ENCODE data around the gene COL8A1. TPM values are rescaled to one million over a fixed set of nuclear protein-coding genes. Genes with fewer than 3 reads are reported as not detected.

The COL8A1 gene
- total and polyA plus RNA-seq, 5 donors from 2014 or later, result not detected

DNA sequence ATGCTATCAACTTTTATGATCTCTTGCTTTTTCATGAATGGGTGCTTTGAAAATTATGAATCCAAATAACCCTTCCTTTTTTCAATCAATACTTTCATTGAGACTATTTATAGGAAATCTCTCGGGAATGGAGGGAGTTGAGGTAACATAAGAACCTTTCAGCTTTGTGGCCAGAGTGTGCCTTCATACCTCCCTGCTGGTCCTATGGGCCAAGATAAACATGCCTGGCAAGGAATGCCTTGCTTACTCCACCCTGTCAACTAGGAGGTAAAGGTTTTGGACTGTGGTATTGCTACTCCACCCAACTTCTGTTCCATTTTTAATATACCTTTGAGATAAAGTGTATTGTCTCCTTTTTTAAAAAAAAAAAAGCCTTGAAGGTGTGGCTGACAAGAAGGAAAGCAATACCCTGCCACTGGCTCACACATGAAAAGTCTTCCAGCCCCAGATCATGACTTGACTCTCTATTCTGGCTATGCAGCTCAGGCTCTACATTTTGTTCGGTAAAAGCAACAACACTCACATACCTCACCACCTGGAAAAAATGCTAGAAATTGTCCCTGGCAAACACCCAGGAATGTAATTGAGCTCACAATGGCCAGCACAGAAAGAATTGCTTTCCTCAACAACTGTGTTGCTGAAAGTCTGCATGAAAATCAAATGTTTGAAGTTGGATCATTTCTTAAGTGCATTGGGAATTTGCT lies 35.8 kb downstream of the COL8A1 start:
- Mint-ChIP-seq H3K4me3 (no peak overlapping the region), H3K9me3 (peaks cover 0 to 4% (median 0%) of the 10 kb centered on the region in 7 donors), H3K27ac (no peak overlapping the region), H3K36me3 (no peaks in the 10 kb centered on the region), H3K4me1 (no peaks in the 10 kb centered on the region), H3K27me3 (peaks cover 8% of the 10 kb centered on the region)
- H3K27me3 ChIP-seq (ENCODE audit: control insufficient read depth, insufficient read depth, low read length), result no peaks in the 10 kb centered on the region
- H3K9me3 ChIP-seq (ENCODE audit: control insufficient read depth in 2 of 2, low read length in 2 of 2), result no peaks in the 10 kb centered on the region
- H3K27ac ChIP-seq (ENCODE audit: insufficient read depth, low read length, poor library complexity, severe bottlenecking), result no peak overlapping the region
- DNase-seq (no peak), ATAC-seq (ENCODE audit: low read depth in 2 of 2) (no peak)
- H3K36me3 ChIP-seq (ENCODE audit: control insufficient read depth, insufficient read depth, low read length), result no peaks in the 10 kb centered on the region
- H3K4me3 ChIP-seq (ENCODE audit: low read depth, low read length), result no peak overlapping the region
- no peaks in the 10 kb centered on the region for H3K4me1 ChIP-seq (ENCODE audit: control insufficient read depth, insufficient read depth, low read length, poor library complexity, severe bottlenecking)

DNA sequence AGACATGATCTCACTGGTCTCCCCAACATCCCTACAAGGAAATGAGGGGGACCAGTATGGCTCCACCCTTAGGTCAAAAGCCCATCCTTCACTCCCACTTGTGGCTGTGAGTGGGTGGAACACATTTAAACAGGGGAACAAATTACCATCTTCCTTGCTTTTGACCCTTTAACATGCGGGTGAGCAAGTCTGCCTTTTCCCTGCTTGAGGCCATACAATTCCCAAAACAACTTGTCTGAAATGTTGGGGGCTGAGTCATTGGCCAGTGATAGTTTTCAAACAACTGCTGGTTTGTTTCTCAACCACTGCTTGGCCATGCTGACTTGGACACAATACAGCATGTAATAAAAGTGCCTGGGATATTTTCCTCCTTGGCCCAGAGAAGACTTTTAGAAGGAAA lies 39.6 kb downstream of the COL8A1 start:
- Mint-ChIP-seq H3K4me1 (no peaks in the 10 kb centered on the region), H3K27me3 (no peaks in the 10 kb centered on the region), H3K4me3 (no peak overlapping the region), H3K27ac (no peak overlapping the region), H3K9me3 (peaks cover 0 to 3% (median 0%) of the 10 kb centered on the region in 7 donors), H3K36me3 (no peaks in the 10 kb centered on the region)
- no peak overlapping the region for H3K27ac ChIP-seq (ENCODE audit: insufficient read depth, low read length, poor library complexity, severe bottlenecking)
- DNase-seq (no peak), ATAC-seq (ENCODE audit: low read depth in 2 of 2) (no peak)
- no peaks in the 10 kb centered on the region for H3K36me3 ChIP-seq (ENCODE audit: control insufficient read depth, insufficient read depth, low read length)
- H3K4me1 ChIP-seq (ENCODE audit: control insufficient read depth, insufficient read depth, low read length, poor library complexity, severe bottlenecking), result no peaks in the 10 kb centered on the region
- H3K9me3 ChIP-seq (ENCODE audit: control insufficient read depth in 2 of 2, low read length in 2 of 2), result no peaks in the 10 kb centered on the region
- H3K4me3 ChIP-seq (ENCODE audit: low read depth, low read length), result no peak overlapping the region
- H3K27me3 ChIP-seq (ENCODE audit: control insufficient read depth, insufficient read depth, low read length), result no peaks in the 10 kb centered on the region

DNA sequence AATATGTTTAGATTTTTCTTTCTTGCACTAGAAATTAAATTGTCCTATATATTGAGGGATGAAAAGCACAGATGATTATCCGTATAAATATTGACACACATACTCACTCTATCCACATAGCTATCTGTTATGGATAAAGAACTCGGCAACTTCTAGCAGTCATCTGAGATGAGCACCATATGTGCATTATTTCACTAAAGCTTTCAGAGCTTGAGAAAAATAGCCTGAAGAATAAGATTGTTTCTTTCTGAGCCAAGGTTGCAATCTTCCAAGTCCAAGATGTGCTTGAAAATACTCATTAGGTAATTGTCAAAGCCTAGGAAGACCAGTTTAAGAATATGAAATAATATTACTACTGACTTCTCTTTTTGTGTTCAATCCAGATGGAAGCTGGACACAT lies 40.5 kb downstream of the COL8A1 start:
- Histone ChIP-seq H3K27ac (ENCODE audit: insufficient read depth, low read length, poor library complexity, severe bottlenecking) (no peak overlapping the region), H3K27me3 (ENCODE audit: control insufficient read depth, insufficient read depth, low read length) (no peaks in the 10 kb centered on the region), H3K36me3 (ENCODE audit: control insufficient read depth, insufficient read depth, low read length) (no peaks in the 10 kb centered on the region), H3K4me1 (ENCODE audit: control insufficient read depth, insufficient read depth, low read length, poor library complexity, severe bottlenecking) (no peaks in the 10 kb centered on the region), H3K9me3 (ENCODE audit: control insufficient read depth in 2 of 2, low read length in 2 of 2) (no peaks in the 10 kb centered on the region), H3K4me3 (ENCODE audit: low read depth, low read length) (no peak overlapping the region)
- Mint-ChIP-seq H3K27me3 (no peaks in the 10 kb centered on the region), H3K36me3 (no peaks in the 10 kb centered on the region), H3K4me1 (no peaks in the 10 kb centered on the region), H3K9me3 (peaks cover 0 to 3% (median 0%) of the 10 kb centered on the region in 7 donors), H3K27ac (no peak overlapping the region), H3K4me3 (no peak overlapping the region)
- ATAC-seq (ENCODE audit: low read depth in 2 of 2) (no peak), DNase-seq (no peak)

DNA sequence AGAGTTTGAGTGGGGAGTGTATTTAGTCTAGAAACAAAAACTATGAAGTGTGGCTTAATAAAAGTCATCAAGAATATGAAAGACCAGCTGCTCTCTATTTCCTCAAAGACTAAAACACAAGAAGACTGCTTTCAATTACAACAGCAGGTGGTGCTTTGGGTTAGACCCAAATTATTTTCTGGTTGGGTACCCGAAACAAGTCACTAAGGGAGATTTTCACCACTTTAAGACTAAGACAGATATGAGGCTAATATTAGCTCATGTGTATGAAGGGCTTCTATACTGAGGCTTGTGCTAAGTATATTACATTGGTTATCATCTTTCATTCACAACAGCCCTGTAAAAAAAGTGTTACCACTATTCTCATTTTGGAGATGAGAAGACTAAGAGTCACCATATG lies 43.1 kb downstream of the COL8A1 start:
- Histone ChIP-seq H3K4me1 (ENCODE audit: control insufficient read depth, insufficient read depth, low read length, poor library complexity, severe bottlenecking) (no peaks in the 10 kb centered on the region), H3K4me3 (ENCODE audit: low read depth, low read length) (no peak overlapping the region), H3K27ac (ENCODE audit: insufficient read depth, low read length, poor library complexity, severe bottlenecking) (no peak overlapping the region), H3K9me3 (ENCODE audit: control insufficient read depth in 2 of 2, low read length in 2 of 2) (no peaks in the 10 kb centered on the region), H3K36me3 (ENCODE audit: control insufficient read depth, insufficient read depth, low read length) (no peaks in the 10 kb centered on the region), H3K27me3 (ENCODE audit: control insufficient read depth, insufficient read depth, low read length) (no peaks in the 10 kb centered on the region)
- Mint-ChIP-seq H3K36me3 (no peaks in the 10 kb centered on the region), H3K9me3 (peaks cover 0 to 3% (median 0%) of the 10 kb centered on the region in 7 donors), H3K4me3 (no peak overlapping the region), H3K4me1 (no peaks in the 10 kb centered on the region), H3K27me3 (peaks cover 4% of the 10 kb centered on the region), H3K27ac (no peak overlapping the region)
- ATAC-seq (ENCODE audit: low read depth in 2 of 2), result no peak
- DNase-seq, result no peak

DNA sequence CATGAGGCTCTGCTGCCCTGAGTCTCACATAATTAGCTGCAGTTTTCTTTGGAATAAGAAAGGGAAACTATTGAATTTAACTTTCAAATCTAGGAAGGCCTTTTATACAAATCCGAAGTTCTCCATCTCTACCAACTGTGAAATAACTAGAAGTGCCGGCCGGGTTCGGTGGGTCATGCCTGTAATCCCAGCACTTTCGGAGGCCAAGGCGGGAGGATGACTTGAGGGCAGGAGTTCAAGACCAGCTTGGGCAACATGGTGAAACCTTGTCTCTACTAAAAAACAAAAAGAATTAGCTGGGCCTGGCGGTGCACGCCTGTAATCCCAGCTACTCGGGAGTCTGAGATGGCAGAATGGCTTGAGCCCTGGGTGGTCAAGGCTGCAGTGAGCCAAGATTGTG lies 43.6 kb downstream of the COL8A1 start:
- Mint-ChIP-seq H3K9me3 (peaks cover 0 to 3% (median 0%) of the 10 kb centered on the region in 7 donors), H3K4me1 (no peaks in the 10 kb centered on the region), H3K27me3 (peaks cover 4% of the 10 kb centered on the region), H3K36me3 (no peaks in the 10 kb centered on the region), H3K27ac (no peak overlapping the region), H3K4me3 (no peak overlapping the region)
- H3K9me3 ChIP-seq (ENCODE audit: control insufficient read depth in 2 of 2, low read length in 2 of 2), result no peaks in the 10 kb centered on the region
- DNase-seq, result no peak
- no peaks in the 10 kb centered on the region for H3K36me3 ChIP-seq (ENCODE audit: control insufficient read depth, insufficient read depth, low read length)
- H3K27me3 ChIP-seq (ENCODE audit: control insufficient read depth, insufficient read depth, low read length), result no peaks in the 10 kb centered on the region
- no peak overlapping the region for H3K27ac ChIP-seq (ENCODE audit: insufficient read depth, low read length, poor library complexity, severe bottlenecking)
- no peak overlapping the region for H3K4me3 ChIP-seq (ENCODE audit: low read depth, low read length)
- H3K4me1 ChIP-seq (ENCODE audit: control insufficient read depth, insufficient read depth, low read length, poor library complexity, severe bottlenecking), result no peaks in the 10 kb centered on the region
- no peak for ATAC-seq (ENCODE audit: low read depth in 2 of 2)

DNA sequence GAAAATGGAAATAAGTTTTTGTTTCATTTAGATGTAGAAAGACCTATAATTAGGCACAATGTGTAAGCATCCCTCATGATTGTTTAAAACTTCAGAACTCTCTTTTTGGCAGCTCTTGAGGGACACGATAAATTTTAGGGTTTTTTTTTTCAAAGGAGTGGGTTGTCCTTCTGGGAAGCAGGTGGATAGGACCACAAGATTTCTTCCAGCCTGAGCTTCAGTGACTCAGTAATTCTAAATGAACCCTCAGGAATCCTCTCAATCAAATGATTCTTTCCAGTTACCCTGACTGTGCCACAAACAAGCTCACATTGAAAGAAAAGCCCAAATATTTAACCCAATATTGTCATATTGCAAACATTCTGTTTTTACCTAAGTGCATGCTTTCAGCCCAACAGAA lies 45.1 kb downstream of the COL8A1 start:
- H3K4me1 Mint-ChIP-seq, result no peaks in the 10 kb centered on the region
- H3K27ac Mint-ChIP-seq, result no peak overlapping the region
- H3K27me3 Mint-ChIP-seq, result peaks cover 4% of the 10 kb centered on the region

DNA sequence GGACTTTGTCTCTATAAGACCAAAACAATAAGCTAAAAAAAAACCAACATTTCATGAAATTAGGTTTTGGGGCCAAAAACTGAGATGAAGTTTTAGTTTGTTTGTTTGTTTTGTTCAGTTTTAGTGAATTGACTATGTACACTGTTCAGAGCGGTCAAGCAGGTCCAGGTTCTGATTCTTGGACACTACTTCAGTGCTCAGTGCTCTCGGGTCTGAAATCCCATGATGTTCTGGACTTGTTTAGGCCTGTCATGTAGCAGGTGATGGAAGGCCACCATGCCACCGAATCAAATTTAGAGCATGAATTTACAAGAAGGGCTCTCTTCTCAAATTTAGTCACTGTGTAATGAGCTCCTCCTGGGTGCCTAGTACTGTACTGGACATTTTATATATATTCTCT lies 45.5 kb downstream of the COL8A1 start:
- Mint-ChIP-seq H3K4me3 (no peak overlapping the region), H3K9me3 (peaks cover 0 to 3% (median 0%) of the 10 kb centered on the region in 7 donors), H3K27me3 (peaks cover 4% of the 10 kb centered on the region), H3K4me1 (no peaks in the 10 kb centered on the region), H3K27ac (no peak overlapping the region), H3K36me3 (no peaks in the 10 kb centered on the region)
- DNase-seq (no peak), ATAC-seq (ENCODE audit: low read depth in 2 of 2) (no peak)
- Histone ChIP-seq H3K36me3 (ENCODE audit: control insufficient read depth, insufficient read depth, low read length) (no peaks in the 10 kb centered on the region), H3K27me3 (ENCODE audit: control insufficient read depth, insufficient read depth, low read length) (peaks cover 3% of the 10 kb centered on the region), H3K27ac (ENCODE audit: insufficient read depth, low read length, poor library complexity, severe bottlenecking) (no peak overlapping the region), H3K4me1 (ENCODE audit: control insufficient read depth, insufficient read depth, low read length, poor library complexity, severe bottlenecking) (no peaks in the 10 kb centered on the region), H3K4me3 (ENCODE audit: low read depth, low read length) (no peak overlapping the region), H3K9me3 (ENCODE audit: control insufficient read depth in 2 of 2, low read length in 2 of 2) (no peaks in the 10 kb centered on the region)

More for the DNA sequence above, 45.1 kb downstream of the COL8A1 start:
- H3K27me3 ChIP-seq (ENCODE audit: control insufficient read depth, insufficient read depth, low read length), result peaks cover 3% of the 10 kb centered on the region
- no peak for DNase-seq
- H3K9me3 ChIP-seq (ENCODE audit: control insufficient read depth in 2 of 2, low read length in 2 of 2), result no peaks in the 10 kb centered on the region
- H3K27ac ChIP-seq (ENCODE audit: insufficient read depth, low read length, poor library complexity, severe bottlenecking), result no peak overlapping the region
- H3K9me3 Mint-ChIP-seq, result peaks cover 0 to 3% (median 0%) of the 10 kb centered on the region in 7 donors
- no peak overlapping the region for H3K4me3 Mint-ChIP-seq
- H3K4me1 ChIP-seq (ENCODE audit: control insufficient read depth, insufficient read depth, low read length, poor library complexity, severe bottlenecking), result no peaks in the 10 kb centered on the region
- no peak for ATAC-seq (ENCODE audit: low read depth in 2 of 2)
- H3K36me3 ChIP-seq (ENCODE audit: control insufficient read depth, insufficient read depth, low read length), result no peaks in the 10 kb centered on the region
- H3K36me3 Mint-ChIP-seq, result no peaks in the 10 kb centered on the region
- no peak overlapping the region for H3K4me3 ChIP-seq (ENCODE audit: low read depth, low read length)

DNA sequence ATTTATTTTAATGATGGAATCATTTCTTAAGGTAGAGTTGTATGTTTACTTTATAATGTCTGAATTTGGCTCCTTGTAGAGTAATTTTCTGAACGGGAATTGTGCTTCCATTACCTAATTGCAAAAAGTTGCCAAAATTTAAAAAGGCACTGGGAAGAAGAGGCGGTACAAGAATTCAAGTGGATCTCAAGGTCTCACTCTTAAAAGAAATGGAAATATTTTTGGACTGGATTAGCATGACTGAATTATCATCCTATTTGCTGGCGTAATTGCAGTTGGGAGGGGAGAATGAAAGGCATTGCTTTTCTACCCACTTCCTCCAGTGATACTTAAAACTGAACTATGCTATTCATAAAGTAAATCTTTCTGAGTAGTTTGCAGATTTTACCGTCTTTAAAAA lies 46.2 kb downstream of the COL8A1 start:
- H3K27ac ChIP-seq (ENCODE audit: insufficient read depth, low read length, poor library complexity, severe bottlenecking), result no peak overlapping the region
- H3K4me3 ChIP-seq (ENCODE audit: low read depth, low read length), result no peak overlapping the region
- Mint-ChIP-seq H3K27me3 (peaks cover 4% of the 10 kb centered on the region), H3K36me3 (no peaks in the 10 kb centered on the region), H3K27ac (no peak overlapping the region), H3K4me1 (no peaks in the 10 kb centered on the region), H3K9me3 (peaks cover 0 to 3% (median 0%) of the 10 kb centered on the region in 7 donors), H3K4me3 (no peak overlapping the region)
- DNase-seq (no peak), ATAC-seq (ENCODE audit: low read depth in 2 of 2) (no peak)
- H3K4me1 ChIP-seq (ENCODE audit: control insufficient read depth, insufficient read depth, low read length, poor library complexity, severe bottlenecking), result no peaks in the 10 kb centered on the region
- no peaks in the 10 kb centered on the region for H3K36me3 ChIP-seq (ENCODE audit: control insufficient read depth, insufficient read depth, low read length)
- peaks cover 3% of the 10 kb centered on the region for H3K27me3 ChIP-seq (ENCODE audit: control insufficient read depth, insufficient read depth, low read length)
- no peaks in the 10 kb centered on the region for H3K9me3 ChIP-seq (ENCODE audit: control insufficient read depth in 2 of 2, low read length in 2 of 2)

All from CD4-positive, CD25-positive, alpha-beta regulatory T cell (primary cell).